GM23338 (cell line): Measurements from ENCODE around the gene TMEM165.

Experiments
- CREB1 ChIP-seq: fragments of 250-450 bp; sonication (Bioruptor Pico); IDR thresholded peaks from 2 replicates; pipeline ENCODE4 v1.5.0; 2020; ENCODE audit warnings: low read depth, mild to moderate bottlenecking, moderate library complexity
- CTCF ChIP-seq, 2 experiments: fragments of 200-600 bp in 1 of 2; sonication (generic) in 1 of 2; conservative IDR thresholded peaks; 2 replicates each; pipeline versions ENCODE4 v1.5.1 to v1.6.1; 2016 to 2017; ENCODE audit warnings: antibody characterized with exemption in 2 of 2, low read depth in 2 of 2, mild to moderate bottlenecking in 2 of 2, moderate library complexity in 1 of 2
- EZH2 ChIP-seq: fragments of 200-600 bp; sonication (generic); IDR thresholded peaks from one replicate; pipeline ENCODE4 v1.8.0; 2017; ENCODE audit warnings: antibody characterized with exemption, mild to moderate bottlenecking, low read depth; ENCODE audit not compliant: unreplicated experiment
- NANOG ChIP-seq: IDR thresholded peaks from 2 replicates; pipeline ENCODE4 v1.6.1; 2016; ENCODE audit warnings: antibody characterized with exemption, borderline replicate concordance
- POLR2AphosphoS5 ChIP-seq: IDR thresholded peaks from 2 replicates; pipeline ENCODE4 v1.6.1; 2016; ENCODE audit warnings: antibody characterized with exemption, low read depth
- ZNF114 ChIP-seq: fragments of 250-450 bp; sonication (Bioruptor Pico); IDR thresholded peaks from 2 replicates; pipeline ENCODE4 v1.5.0; 2020; ENCODE audit warnings: mild to moderate bottlenecking, moderate library complexity

DNA sequence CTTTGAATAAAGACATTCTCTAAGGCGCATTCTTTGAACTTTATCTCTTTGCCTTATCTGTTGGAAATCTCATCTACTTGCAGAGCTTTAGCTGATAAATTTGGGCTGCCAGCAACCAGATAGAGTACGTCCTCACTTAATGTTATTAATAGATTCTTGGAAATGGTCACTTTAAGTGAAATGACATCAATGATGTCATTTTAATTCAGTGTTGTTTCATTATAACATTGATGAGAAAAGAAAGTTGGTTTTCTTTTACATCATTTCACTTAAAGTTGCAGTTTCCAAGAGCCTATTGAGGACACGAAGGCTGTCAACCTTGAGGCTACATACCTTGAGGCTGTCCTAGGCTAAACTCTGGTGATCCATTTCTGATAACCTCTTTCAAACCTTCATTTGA, 9.3 kb downstream of the TMEM165 start:
- TF ChIP-seq CTCF (conservative IDR thresholded peaks at IDR 0.05; ENCODE audit: low read depth in 2 of 2) (no peak), EZH2 (no peak), NANOG (no peak), CREB1 (CRISPR knock-in tag) (no peak), POLR2AphosphoS5 (no peak), ZNF114 (CRISPR knock-in tag) (no peak)
